Heart left ventricle (tissue), 13 donors: ENCODE data around the gene KLF5.

Experiments used
- CTCF ChIP-seq, 12 donors: fragments of 200-600 bp; sonication (generic) in 4 of 12; IDR thresholded peaks; one replicate each; pipeline versions ENCODE4 v1.5.0 to v1.8.0; 2018 to 2022; ENCODE audit warnings: antibody characterized with exemption in 12 of 12, mild to moderate bottlenecking in 5 of 12
- POLR2A ChIP-seq, 2 donors: fragments of 450-650 bp; IDR thresholded peaks; one replicate each; pipeline ENCODE4 v1.6.1; 2017; ENCODE audit warnings: antibody characterized with exemption in 2 of 2, mild to moderate bottlenecking in 2 of 2, moderate library complexity in 2 of 2
- donor health status: ischemic (EF 13 %, LVEDD 7.1; RV severe dilation, severe dysfunction).
- donor health status: DM: no; HTN: yes; CAD: no.
- donor health status: DM: no; HTN: no; CAD: no.
- donor health status: ischemic (EF 25% LVEDD 6.9; RV normal size, moderate dysfunction).
- donor health status: ischemic (EF 25% LVEDD 5.7; RV mildly dilated, moderate dysfunction).
- donor health status: ischemic (EF 35%, LVEDD 5.7; RV mildly dilated, moderate dysfunction).
- donor health status: nonischemic (EF 11% LVEDD 7.7; RV severe dilation, severe dysfunction).
- donor health status: DM: yes; HTN: yes; CAD: no.
- donor health status: PGD.
- donor health status: ischemic (EF 29% LVEDD 5.4; RV normal size, mild dysfunction).
- donor health status: nonischemic (EF 23%, LVEDD 6.1; RV moderate dilation, normal function).

DNA sequence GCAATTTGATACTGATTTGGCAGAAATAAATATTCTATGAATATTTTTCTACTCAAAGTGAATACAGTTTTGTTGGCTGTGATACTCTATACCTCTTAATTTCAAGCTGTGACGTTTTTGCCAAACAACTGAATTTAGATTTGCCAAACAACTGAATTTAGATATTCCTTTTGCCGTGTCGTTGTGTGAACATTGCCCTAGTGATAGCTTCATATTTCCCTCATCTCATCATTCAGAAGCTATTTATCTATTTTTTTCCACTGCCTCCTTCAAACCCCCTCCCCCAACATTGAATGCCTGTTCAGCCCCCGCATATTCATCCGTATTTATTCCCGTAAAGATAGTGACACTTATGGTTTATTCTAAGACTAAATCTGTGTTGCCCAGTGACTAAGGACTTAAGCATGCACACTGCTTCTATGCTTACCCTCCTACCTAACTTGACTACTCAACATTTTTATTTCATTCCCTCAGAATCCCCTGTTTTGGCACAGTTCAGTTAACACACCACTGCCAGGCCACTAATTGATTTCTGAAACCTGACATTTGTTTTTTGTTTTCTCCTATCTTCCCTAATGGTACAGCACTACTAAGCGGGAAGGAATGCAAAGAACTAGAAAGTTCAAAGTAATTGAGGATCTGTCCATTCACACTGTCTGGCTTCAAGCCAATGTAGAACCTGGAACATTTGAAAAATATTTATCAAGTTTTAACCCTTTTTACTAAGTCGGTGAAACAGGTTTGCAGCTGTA is 2.8 kb upstream of the KLF5 start:
- TF ChIP-seq CTCF (IDR thresholded peaks at IDR 0.05) (no peak), POLR2A (IDR thresholded peaks at IDR 0.05) (no peak)
